Stimulated activated naive CD8-positive, alpha-beta T cell treated with anti-CD3 and anti-CD28 coated beads, Interleukin-15, Interleukin-2, amounts not matched to agents 100 ng/mL and 50 ng/mL, for 24 hours (primary cell): Measurements from ENCODE around the gene NCF4.

Source experiments
- H3K27ac Mint-ChIP-seq: one replicate; pipeline ENCODE4 v1.8.0; 2021; ENCODE audit warnings: mild to moderate bottlenecking, mixed read lengths
- H3K27me3 Mint-ChIP-seq: one replicate; pipeline ENCODE4 v1.8.0; 2021; ENCODE audit warnings: mixed read lengths
- H3K36me3 Mint-ChIP-seq: one replicate; pipeline ENCODE4 v1.8.0; 2021; ENCODE audit warnings: low read depth, mixed read lengths
- H3K4me1 Mint-ChIP-seq: one replicate; pipeline ENCODE4 v1.8.0; 2021; ENCODE audit warnings: low read depth, mixed read lengths
- H3K4me3 Mint-ChIP-seq: one replicate; pipeline ENCODE4 v1.8.0; 2021; ENCODE audit warnings: mild to moderate bottlenecking, mixed read lengths
- H3K9me3 Mint-ChIP-seq: one replicate; pipeline ENCODE4 v1.8.0; 2021; ENCODE audit warnings: mixed read lengths

The NCF4 gene

GRCh38 chr22:36925388-36926290, 64.8 kb downstream of the NCF4 start:
- no peak overlapping the region for H3K27ac Mint-ChIP-seq
- peaks cover 5% of the 10 kb centered on the region for H3K27me3 Mint-ChIP-seq
- peaks cover 5% of the 10 kb centered on the region for H3K4me1 Mint-ChIP-seq
- H3K4me3 Mint-ChIP-seq, result no peak overlapping the region
- no peaks in the 10 kb centered on the region for H3K36me3 Mint-ChIP-seq
- H3K9me3 Mint-ChIP-seq, result no peaks in the 10 kb centered on the region

GRCh38 chr22:36926309-36926708, 65.5 kb downstream of the NCF4 start:
- no peak overlapping the region for H3K27ac Mint-ChIP-seq
- no peaks in the 10 kb centered on the region for H3K36me3 Mint-ChIP-seq
- H3K27me3 Mint-ChIP-seq, result no peaks in the 10 kb centered on the region
- H3K4me3 Mint-ChIP-seq, result no peak overlapping the region
- H3K9me3 Mint-ChIP-seq, result no peaks in the 10 kb centered on the region
- peaks cover under 1% of the 10 kb centered on the region for H3K4me1 Mint-ChIP-seq

GRCh38 chr22:36926721-36927435, 66.1 kb downstream of the NCF4 start:
- H3K27me3 Mint-ChIP-seq, result no peaks in the 10 kb centered on the region
- H3K9me3 Mint-ChIP-seq, result no peaks in the 10 kb centered on the region
- H3K4me1 Mint-ChIP-seq, result no peaks in the 10 kb centered on the region
- no peak overlapping the region for H3K4me3 Mint-ChIP-seq
- H3K36me3 Mint-ChIP-seq, result no peaks in the 10 kb centered on the region
- H3K27ac Mint-ChIP-seq, result no peak overlapping the region
